Measurements from ENCODE around the gene GRIN2A.

Gene GRIN2A

DNA sequence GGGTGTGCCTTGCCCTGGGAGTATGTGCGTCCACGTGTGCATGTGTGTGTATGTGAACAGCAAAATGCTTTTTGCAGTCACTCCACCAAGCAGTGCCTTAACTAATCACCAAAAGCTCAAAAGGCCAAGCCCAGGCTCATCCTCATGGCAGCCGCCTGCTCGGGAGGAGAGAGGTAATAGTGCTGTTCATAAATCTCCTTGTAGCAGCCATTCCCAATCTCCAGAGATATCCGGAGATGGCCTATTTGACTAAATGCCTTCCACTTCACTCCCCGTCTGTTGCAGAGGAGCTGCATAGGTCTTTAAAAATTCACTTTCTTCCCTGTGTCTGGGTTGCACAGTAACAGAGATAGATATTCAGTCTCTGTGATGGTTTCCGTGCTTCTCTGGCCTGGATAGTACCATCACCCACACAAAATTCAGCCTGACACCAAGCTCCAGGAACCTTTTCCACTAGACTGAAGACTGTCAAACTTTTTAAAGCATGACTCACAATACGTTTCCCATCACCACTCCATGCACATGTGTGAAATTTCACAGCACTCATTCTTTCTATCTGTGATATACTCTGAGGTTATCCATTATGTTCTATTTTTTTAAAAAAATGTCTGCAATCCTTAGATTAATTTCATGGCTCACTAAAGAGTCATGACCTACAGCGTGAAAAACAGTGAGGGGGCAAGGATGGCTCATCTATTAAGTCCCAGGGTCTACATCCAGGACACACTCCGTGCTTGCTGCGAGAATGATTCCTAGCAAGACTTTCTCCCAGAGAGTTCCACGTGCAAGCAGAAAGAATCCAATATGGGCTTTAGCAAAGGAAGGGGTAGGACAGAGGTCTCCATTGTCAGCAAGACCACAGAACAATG, 357.8 kb downstream of the GRIN2A start:
- DNase-seq (ENCODE audit: low read depth in 1 of 2, low spot score in 1 of 2) = no peak
- H3K27me3 ChIP-seq (ENCODE audit: insufficient read depth, poor library complexity, severe bottlenecking) = no peaks in the 10 kb centered on the region
- no peak overlapping the region for H3K27ac ChIP-seq (replicated peaks)
- H3K4me3 ChIP-seq (replicated peaks; ENCODE audit: insufficient read depth, low read length) = no peak overlapping the region
- TF ChIP-seq, protein P1, sequence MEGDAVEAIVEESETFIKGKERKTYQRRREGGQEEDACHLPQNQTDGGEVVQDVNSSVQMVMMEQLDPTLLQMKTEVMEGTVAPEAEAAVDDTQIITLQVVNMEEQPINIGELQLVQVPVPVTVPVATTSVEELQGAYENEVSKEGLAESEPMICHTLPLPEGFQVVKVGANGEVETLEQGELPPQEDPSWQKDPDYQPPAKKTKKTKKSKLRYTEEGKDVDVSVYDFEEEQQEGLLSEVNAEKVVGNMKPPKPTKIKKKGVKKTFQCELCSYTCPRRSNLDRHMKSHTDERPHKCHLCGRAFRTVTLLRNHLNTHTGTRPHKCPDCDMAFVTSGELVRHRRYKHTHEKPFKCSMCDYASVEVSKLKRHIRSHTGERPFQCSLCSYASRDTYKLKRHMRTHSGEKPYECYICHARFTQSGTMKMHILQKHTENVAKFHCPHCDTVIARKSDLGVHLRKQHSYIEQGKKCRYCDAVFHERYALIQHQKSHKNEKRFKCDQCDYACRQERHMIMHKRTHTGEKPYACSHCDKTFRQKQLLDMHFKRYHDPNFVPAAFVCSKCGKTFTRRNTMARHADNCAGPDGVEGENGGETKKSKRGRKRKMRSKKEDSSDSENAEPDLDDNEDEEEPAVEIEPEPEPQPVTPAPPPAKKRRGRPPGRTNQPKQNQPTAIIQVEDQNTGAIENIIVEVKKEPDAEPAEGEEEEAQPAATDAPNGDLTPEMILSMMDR (IDR thresholded peaks at IDR 0.05; ENCODE audit: insufficient read depth, low read length) = no peak
- TF ChIP-seq POLR2AphosphoS5 (IDR thresholded peaks at IDR 0.05; ENCODE audit: low read depth) (no peak), SPI1 (IDR thresholded peaks at IDR 0.05; ENCODE audit: borderline replicate concordance, low read depth) (no peak), GABPA (IDR thresholded peaks at IDR 0.05; ENCODE audit: low read depth) (no peak)
- TF ChIP-seq, protein P2, sequence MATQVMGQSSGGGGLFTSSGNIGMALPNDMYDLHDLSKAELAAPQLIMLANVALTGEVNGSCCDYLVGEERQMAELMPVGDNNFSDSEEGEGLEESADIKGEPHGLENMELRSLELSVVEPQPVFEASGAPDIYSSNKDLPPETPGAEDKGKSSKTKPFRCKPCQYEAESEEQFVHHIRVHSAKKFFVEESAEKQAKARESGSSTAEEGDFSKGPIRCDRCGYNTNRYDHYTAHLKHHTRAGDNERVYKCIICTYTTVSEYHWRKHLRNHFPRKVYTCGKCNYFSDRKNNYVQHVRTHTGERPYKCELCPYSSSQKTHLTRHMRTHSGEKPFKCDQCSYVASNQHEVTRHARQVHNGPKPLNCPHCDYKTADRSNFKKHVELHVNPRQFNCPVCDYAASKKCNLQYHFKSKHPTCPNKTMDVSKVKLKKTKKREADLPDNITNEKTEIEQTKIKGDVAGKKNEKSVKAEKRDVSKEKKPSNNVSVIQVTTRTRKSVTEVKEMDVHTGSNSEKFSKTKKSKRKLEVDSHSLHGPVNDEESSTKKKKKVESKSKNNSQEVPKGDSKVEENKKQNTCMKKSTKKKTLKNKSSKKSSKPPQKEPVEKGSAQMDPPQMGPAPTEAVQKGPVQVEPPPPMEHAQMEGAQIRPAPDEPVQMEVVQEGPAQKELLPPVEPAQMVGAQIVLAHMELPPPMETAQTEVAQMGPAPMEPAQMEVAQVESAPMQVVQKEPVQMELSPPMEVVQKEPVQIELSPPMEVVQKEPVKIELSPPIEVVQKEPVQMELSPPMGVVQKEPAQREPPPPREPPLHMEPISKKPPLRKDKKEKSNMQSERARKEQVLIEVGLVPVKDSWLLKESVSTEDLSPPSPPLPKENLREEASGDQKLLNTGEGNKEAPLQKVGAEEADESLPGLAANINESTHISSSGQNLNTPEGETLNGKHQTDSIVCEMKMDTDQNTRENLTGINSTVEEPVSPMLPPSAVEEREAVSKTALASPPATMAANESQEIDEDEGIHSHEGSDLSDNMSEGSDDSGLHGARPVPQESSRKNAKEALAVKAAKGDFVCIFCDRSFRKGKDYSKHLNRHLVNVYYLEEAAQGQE (IDR thresholded peaks at IDR 0.05; ENCODE audit: insufficient replicate concordance, low read depth) = no peak

DNA sequence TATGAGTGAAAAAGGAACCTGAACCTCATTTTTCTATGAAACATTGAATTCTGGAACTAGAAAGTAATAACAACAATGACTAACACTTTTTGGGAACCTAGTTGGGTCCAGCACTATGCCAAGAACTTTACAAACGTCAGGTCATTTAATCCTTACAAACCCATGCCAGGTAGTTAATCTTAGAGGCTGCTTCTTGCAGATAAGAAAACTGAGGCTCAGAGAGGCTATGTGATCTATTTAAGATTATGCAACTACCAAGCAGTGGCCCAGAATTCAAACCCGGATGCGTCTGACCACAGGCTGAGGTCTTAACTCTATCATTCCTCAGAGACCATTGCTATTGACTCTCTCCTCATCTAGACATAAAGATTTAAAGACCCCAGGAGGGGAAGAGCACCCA, 358.7 kb downstream of the GRIN2A start:
- H3K4me3 ChIP-seq (replicated peaks; ENCODE audit: insufficient read depth, low read length) = no peak overlapping the region
- H3K27me3 ChIP-seq (ENCODE audit: insufficient read depth, poor library complexity, severe bottlenecking) = no peaks in the 10 kb centered on the region
- no peak for DNase-seq (ENCODE audit: low read depth in 1 of 2, low spot score in 1 of 2)
- TF ChIP-seq, protein P1 (IDR thresholded peaks at IDR 0.05; ENCODE audit: insufficient read depth, low read length) = no peak
- TF ChIP-seq, protein P2 (IDR thresholded peaks at IDR 0.05; ENCODE audit: insufficient replicate concordance, low read depth) = no peak
- no peak for TF ChIP-seq POLR2AphosphoS5 (IDR thresholded peaks at IDR 0.05; ENCODE audit: low read depth)
- TF ChIP-seq SPI1 (IDR thresholded peaks at IDR 0.05; ENCODE audit: borderline replicate concordance, low read depth) = no peak
- no peak for TF ChIP-seq GABPA (IDR thresholded peaks at IDR 0.05; ENCODE audit: low read depth)
- H3K27ac ChIP-seq (replicated peaks) = no peak overlapping the region

DNA sequence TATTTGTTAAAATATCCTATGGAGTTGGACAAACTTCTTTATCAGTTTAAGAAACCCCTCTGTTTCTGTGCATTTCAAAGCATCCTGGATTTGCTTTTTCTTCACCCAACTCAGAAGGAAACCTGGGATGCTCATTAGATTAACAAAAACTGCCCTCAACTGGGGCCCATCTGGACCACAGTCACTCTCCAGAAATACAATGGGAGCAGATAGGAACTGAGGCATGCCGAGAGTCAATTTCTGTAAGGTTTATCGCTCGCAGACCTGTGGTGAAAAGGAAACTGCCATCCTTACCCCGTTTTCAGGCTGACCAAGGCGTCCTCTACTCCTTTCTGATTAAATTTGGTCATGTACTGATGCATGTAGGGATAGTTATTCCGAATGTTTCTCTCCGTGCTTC, 360.3 kb downstream of the GRIN2A start:
- H3K27ac ChIP-seq (replicated peaks) = no peak overlapping the region
- TF ChIP-seq POLR2AphosphoS5 (IDR thresholded peaks at IDR 0.05; ENCODE audit: low read depth) (no peak), SPI1 (IDR thresholded peaks at IDR 0.05; ENCODE audit: borderline replicate concordance, low read depth) (no peak), GABPA (IDR thresholded peaks at IDR 0.05; ENCODE audit: low read depth) (no peak)
- TF ChIP-seq, protein P1 (IDR thresholded peaks at IDR 0.05; ENCODE audit: insufficient read depth, low read length) = no peak
- TF ChIP-seq, protein P2 (IDR thresholded peaks at IDR 0.05; ENCODE audit: insufficient replicate concordance, low read depth) = no peak

More for the DNA sequence above, 360.3 kb downstream of the GRIN2A start:
- no peak overlapping the region for H3K4me3 ChIP-seq (replicated peaks; ENCODE audit: insufficient read depth, low read length)
- H3K27me3 ChIP-seq (ENCODE audit: insufficient read depth, poor library complexity, severe bottlenecking) = no peaks in the 10 kb centered on the region
- no peak for DNase-seq (ENCODE audit: low read depth in 1 of 2, low spot score in 1 of 2)

Measured in HL-60 (cell line).